DMS53 (cell line): ENCODE results near the gene TAS2R8.
"Not testable (repeated sequence)": the region's sequence is repeated elsewhere in the genome, so short reads cannot be mapped to it uniquely, and the experiment has no call there.

Experiments used
- DNase-seq: peaks from one replicate; lab custom pipeline; 2025; lab: John Stamatoyannopoulos, UW

Gene TAS2R8

GRCh38 chr12:10807186-10807585 is at the start of gene TAS2R8:
TSS of gene TAS2R8 (minus strand) at chr12:10807286. CDS start at chr12:10806980, 306 bp downstream.
- no peak for DNase-seq

- DNase-seq, result no peak
These were observed 48.7 kb upstream of the TAS2R8 start for GRCh38 chr12:10855807-10856206.

- no peak for DNase-seq
These were observed 46.7 kb upstream of the TAS2R8 start for GRCh38 chr12:10853776-10854175.

- DNase-seq, result no peak
These were observed 44.3 kb upstream of the TAS2R8 start for GRCh38 chr12:10851243-10851858.

GRCh38 chr12:10849425-10849878 is 42.4 kb upstream of the TAS2R8 start, which contains the start of gene PRR4:
TSS of gene PRR4 (minus strand) at chr12:10849475. CDS start at chr12:10849437, 38 bp downstream.
- DNase-seq, result no peak

- DNase-seq, result no peak
These were observed 40.7 kb upstream of the TAS2R8 start for GRCh38 chr12:10847744-10848143.

GRCh38 chr12:10842862-10843261 is 35.8 kb upstream of the TAS2R8 start:
- no peak for DNase-seq

- DNase-seq, result no peak
These were observed 31.4 kb upstream of the TAS2R8 start for GRCh38 chr12:10838461-10838860.

- no peak for DNase-seq
These were observed 22.9 kb upstream of the TAS2R8 start for GRCh38 chr12:10829994-10830393.

- DNase-seq, result no peak
These were observed 19.2 kb upstream of the TAS2R8 start, which contains the start of gene TAS2R10 for GRCh38 chr12:10826258-10826657. TSS of gene TAS2R10 (minus strand) at chr12:10826358. CDS start at chr12:10826269, 89 bp downstream.

GRCh38 chr12:10824957-10825356 is 17.9 kb upstream of the TAS2R8 start:
- DNase-seq, result no peak

GRCh38 chr12:10811883-10812536 is 4.9 kb upstream of the TAS2R8 start:
- DNase-seq, result no peak

GRCh38 chr12:10810068-10810467 is 3.0 kb upstream of the TAS2R8 start, which contains the start of gene TAS2R9:
TSS of gene TAS2R9 (minus strand) at chr12:10810168. CDS start at chr12:10810075, 93 bp downstream.
- DNase-seq, result no peak

- DNase-seq, result no peak
These were observed 4.5 kb downstream of the TAS2R8 start, which contains the start of gene TAS2R7 for GRCh38 chr12:10802587-10802986. TSS of gene TAS2R7 (minus strand) at chr12:10802627. CDS start at chr12:10802570, 57 bp downstream.

- DNase-seq, result no peak
These were observed 5.3 kb downstream of the TAS2R8 start for GRCh38 chr12:10801741-10802140.

GRCh38 chr12:10794222-10794621 is 12.9 kb downstream of the TAS2R8 start:
- no peak for DNase-seq

GRCh38 chr12:10791769-10792168 is 15.3 kb downstream of the TAS2R8 start:
- not testable (repeated sequence) for DNase-seq

- DNase-seq, result no peak
These were observed 23.8 kb downstream of the TAS2R8 start for GRCh38 chr12:10783252-10783651.

- DNase-seq, result no peak
These were observed 28.0 kb downstream of the TAS2R8 start for GRCh38 chr12:10779103-10779502.

GRCh38 chr12:10771132-10771733 is 35.9 kb downstream of the TAS2R8 start:
- peak; percentile 80 for DNase-seq

GRCh38 chr12:10759657-10760056 is 47.4 kb downstream of the TAS2R8 start:
- no peak for DNase-seq

- DNase-seq, result no peak
These were observed 50.9 kb downstream of the TAS2R8 start for GRCh38 chr12:10756194-10756593.
